ENCODE measurements around the gene OMP.

The OMP gene

GRCh38 chr11:77074626-77075221, 27.9 kb upstream of the OMP start:
- no peak overlapping the region for H3K4me3 ChIP-seq (ENCODE audit: low read length)
- no peak for TF ChIP-seq CTCF (conservative IDR thresholded peaks at IDR 0.05; ENCODE audit: low read depth, low read length)

GRCh38 chr11:77075425-77075905, 27.2 kb upstream of the OMP start:
- H3K4me3 ChIP-seq (ENCODE audit: low read length): no peak overlapping the region
- TF ChIP-seq CTCF (conservative IDR thresholded peaks at IDR 0.05; ENCODE audit: low read depth, low read length): no peak
- DNase-seq (ENCODE audit: low read depth): no peak

More at GRCh38 chr11:77074626-77075221, 27.9 kb upstream of the OMP start:
- no peak for DNase-seq (ENCODE audit: low read depth)

- TF ChIP-seq CTCF (conservative IDR thresholded peaks at IDR 0.05; ENCODE audit: low read depth, low read length): no peak
- H3K4me3 ChIP-seq (ENCODE audit: low read length): no peak overlapping the region
- no peak for DNase-seq (ENCODE audit: low read depth)
Observed at GRCh38 chr11:77079666-77080065, 23.0 kb upstream of the OMP start.

GRCh38 chr11:77080643-77081210, 21.9 kb upstream of the OMP start:
- no peak for TF ChIP-seq CTCF (conservative IDR thresholded peaks at IDR 0.05; ENCODE audit: low read depth, low read length)
- no peak overlapping the region for H3K4me3 ChIP-seq (ENCODE audit: low read length)
- DNase-seq (ENCODE audit: low read depth): no peak

GRCh38 chr11:77081381-77081851, 21.2 kb upstream of the OMP start:
- TF ChIP-seq CTCF (conservative IDR thresholded peaks at IDR 0.05; ENCODE audit: low read depth, low read length): no peak
- no peak overlapping the region for H3K4me3 ChIP-seq (ENCODE audit: low read length)
- DNase-seq (ENCODE audit: low read depth): no peak

- no peak for DNase-seq (ENCODE audit: low read depth)
- H3K4me3 ChIP-seq (ENCODE audit: low read length): no peak overlapping the region
- TF ChIP-seq CTCF (conservative IDR thresholded peaks at IDR 0.05; ENCODE audit: low read depth, low read length): no peak
Observed at GRCh38 chr11:77081976-77082836, 20.4 kb upstream of the OMP start.
